IPS DF 4.7 (cell line): ENCODE measurements around the gene DCAF12.
"Not testable (repeated sequence)": the region's sequence is repeated elsewhere in the genome, so short reads cannot be mapped to it uniquely, and the experiment has no call there.

Experiments used
- DNase-seq: peaks from one replicate; pipeline ENCODE4 v3.0.0-alpha.2; 2013; ENCODE audit warnings: low spot score; ENCODE audit errors: extremely low read depth

Gene DCAF12

DNA sequence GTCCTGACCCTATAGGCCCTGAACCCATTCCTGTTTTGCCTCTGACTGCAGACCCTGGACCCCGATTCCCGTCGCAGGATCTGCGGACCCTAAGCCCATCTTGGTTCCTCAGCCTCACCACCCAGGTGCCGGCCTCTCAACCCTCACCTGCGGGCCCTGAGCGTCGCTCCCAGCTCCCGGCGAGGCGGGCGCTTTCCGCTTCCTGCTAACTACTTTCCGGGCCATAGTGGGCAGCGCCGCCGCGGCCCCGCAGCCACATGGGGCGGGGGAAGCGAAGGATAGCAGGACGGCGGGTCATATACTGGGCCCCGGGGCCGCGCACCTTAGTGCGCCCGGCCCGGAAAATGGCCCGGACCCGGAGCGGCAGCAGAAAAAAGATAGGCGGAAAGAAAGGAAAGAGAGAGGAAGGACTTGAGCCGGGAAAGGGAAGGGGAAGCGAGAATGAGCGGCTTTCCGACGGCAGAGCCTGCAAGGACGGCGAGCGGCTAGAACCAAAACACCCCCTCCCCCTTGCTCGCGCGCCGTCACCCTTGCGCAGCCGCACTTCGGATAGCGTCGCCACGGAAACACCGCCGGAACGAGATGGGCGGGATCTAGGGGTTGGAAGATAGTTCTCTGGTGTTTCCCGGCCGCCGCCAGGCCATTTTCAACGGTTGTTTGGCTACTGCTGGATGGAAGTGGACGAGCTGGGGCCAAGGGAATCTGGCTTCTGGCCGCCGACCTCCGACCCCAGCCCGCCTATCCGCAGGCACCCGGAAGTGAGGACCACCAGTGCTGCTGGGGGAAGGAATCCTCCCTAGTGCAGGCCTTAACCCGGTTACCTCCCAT is at the start of gene DCAF12:
Gene DCAF12 (minus strand): TSS at position 492 of the 828 bp plus-strand sequence. CDS start 267 bp downstream, at position 225.
- peak; percentile 51 for DNase-seq

DNA sequence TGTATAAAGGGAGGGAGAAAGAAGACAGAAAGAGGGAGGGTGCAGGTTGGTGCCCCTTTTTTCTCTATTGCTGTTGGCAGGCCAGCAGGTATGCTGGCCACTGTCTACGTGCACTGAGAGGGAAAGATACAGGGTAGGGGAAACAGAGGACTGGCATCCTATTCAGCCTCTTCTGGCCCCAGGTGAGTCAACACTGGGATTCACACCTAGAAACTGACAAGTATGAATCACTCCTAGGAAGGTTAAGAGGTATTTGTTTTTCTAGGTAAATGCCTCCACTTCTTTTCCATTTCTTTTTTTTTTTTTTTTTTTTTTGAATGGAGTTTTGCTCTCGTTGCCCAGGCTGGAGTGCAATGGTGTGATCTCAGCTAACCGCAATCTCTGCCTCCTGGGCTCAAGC is 49.6 kb upstream of the DCAF12 start:
- DNase-seq, result no peak

DNA sequence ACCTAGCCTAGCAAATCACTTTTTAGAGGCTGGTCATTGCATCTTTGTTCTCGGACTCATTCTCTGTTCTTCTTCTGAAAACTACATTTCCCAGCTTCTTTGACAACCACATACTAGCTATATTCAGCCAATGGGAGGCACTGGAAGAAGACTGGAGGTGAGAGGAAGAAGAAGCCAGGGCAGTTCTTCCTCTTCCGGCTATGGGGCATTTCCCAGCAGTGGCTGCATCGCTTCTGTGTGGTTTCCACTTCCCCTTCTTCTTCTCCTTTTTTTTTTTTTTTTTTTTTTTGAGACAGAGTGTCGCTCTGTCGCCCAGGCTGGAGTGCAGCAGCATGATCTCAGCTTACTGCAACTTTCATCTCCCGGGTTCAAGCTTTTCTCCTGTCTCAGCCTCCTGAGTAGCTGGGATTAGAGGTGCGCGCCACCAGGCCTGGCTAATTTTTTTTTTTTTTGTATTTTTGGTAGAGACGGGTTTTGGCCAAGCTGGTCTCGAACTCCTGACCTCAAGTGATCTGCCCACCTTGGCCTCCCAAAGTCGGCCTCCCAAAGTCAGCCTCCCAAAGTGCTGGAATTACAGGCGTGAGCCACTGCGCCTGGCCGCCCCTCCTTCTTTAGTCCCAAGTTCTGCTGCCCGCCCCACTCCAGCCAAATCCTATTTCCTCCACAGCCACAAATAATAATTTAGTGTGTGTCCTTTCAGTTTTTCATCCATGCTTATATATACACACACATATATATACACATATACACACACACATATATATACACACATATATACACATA is 45.4 kb upstream of the DCAF12 start:
- DNase-seq, result no peak

DNA sequence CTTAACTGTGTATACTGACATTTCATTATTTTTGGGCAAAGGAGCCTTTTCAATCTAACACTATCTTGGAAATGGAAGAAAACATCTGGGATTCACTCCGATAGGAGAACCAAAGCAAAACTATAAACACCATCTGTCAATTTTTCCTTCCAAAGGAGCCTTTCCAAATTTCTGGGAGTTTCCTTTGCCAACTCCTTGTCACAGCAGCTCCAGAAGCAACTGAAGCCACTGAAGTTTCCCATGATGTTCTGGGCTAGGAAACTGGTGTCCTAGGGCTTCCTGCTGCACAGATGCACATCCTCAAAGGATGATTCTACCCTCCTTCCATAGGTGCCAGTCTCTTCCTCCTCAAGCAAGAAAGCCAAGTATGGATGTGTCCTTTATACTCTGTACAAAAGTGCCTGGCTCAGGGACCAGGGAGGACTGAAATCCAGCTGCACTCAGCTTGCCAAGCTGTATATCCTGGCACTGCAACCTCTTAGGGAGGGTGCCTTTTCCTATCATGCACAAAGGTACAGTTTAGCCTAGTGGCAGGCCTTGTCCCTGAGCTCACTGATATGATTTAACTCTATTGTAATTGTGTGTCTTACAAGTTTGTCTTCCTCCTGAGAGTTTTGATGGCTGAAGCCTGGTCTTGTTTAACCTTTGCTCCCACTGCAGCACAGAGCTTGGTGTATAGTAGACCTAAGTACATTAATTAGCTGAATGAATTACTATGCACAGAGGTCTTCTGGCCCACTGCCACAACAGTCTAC is 43.9 kb upstream of the DCAF12 start:
- DNase-seq, result no peak

DNA sequence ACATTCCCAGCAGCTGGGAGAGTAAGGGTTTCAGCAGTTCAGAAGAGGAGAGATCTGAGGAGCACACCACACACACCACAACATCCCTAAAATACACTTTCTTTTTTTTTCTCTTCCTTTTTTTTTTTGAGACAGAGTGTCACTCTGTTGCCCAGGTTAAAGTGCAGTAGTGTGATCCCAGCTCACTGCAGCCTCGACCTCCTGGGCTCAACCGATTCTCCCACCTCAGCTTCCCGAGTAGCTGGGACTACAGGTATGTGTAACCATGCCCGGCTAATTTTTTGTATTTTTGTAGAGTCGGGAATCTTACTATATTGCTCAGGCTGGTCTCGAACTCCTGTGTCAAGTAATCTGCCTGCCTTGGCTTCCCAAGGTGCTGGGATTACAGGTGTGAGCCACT is 42.6 kb upstream of the DCAF12 start:
- no peak for DNase-seq

DNA sequence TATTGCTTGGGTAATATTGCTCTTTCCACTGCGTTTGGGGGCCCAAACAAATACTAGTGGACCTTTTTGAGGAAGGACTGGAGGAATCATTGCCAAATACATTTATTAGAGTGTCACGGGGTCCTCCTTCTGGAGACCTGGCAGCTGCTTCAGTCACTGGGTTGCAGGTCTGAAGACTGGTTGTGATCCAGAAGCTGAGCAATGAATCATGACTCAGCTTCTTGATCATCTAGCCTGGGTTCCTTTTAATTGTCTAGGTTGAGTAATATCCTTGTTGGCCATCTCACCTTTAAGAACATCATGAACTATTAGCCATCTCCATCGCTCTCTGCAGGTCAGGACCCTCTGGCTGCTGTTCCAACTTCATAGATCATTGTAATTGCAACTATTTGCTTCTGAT is 36.9 kb upstream of the DCAF12 start:
- no peak for DNase-seq

DNA sequence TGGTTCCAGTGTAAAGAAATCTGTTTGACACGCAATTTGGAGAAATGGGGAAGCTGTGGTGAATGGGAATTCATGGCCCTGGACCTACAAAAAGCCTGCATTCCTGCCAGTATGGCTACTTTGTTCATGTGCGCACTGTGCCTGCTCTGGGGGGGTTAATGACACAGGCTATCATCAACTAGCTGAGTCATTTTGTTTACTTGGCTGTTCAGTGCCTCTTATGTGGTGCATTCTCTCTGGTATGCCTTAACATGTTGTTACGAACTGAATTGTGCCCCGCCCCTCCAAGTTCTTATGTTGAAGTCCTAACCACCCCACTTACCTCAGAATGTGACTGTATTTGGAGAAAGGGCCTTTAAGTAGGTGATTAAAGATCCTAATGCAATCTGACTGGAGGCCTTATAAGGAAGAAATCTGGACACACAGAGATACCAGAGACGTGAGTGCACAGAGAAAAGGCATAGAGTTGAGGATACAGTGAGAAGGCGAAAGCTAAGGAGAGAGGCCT is 31.9 kb upstream of the DCAF12 start:
- no peak for DNase-seq

DNA sequence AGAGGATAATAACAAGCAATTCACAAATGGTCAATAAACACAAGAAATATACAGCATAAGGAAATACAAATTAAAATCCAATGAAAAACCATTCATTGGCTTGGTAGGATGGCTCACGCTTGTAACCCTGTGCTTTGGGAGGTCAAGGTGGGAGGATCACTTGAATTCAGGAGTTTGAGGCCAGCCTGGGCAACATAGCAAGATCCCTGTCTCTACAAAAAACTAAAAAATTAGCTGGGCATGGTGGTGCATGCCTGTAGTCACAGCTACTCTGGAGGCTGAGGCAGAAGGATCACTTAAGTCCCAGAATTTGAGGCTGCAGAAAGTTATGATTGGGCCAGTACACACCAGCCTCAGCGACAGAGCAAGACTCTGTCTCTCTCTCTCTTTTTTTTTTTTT is 31.4 kb upstream of the DCAF12 start:
- no peak for DNase-seq

DNA sequence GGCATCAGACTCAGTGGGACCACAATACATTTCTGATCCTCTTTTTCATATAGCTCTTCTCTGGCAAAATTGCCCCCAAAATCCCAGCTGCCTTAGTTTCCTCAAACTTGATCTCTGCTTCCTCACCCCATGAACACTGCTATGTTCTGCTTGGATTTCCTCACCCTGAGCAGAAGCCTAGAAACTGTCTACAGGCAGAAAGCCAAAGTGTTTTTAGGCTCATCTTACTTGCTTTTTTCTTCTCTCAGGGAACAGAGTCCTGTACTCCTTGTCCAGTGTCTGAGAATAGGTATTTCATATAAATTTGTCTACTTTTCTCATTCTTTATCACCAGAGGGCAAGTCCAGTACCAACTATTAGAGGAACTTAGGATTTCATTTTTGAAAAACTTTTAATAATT is 30.8 kb upstream of the DCAF12 start:
- DNase-seq, result no peak

DNA sequence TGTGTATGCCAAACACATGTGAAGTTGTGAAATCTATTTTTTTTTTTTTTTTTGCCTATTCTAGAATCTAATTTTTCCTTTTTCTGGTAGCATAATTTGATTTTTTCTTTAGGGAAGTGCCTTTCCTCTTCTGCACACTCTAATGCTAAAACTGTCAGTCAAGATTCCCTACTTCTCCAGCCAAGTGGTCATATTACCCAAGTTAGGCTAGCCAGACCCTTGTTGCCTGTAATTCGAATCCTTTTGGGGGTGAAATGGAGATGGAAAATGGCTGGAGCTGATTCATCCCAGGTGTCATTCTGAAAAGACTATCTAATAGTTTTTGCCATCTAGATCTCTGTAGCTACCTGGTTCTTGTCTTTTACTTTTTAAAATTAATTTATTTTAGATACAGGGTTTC is 27.6 kb upstream of the DCAF12 start:
- DNase-seq, result no peak

DNA sequence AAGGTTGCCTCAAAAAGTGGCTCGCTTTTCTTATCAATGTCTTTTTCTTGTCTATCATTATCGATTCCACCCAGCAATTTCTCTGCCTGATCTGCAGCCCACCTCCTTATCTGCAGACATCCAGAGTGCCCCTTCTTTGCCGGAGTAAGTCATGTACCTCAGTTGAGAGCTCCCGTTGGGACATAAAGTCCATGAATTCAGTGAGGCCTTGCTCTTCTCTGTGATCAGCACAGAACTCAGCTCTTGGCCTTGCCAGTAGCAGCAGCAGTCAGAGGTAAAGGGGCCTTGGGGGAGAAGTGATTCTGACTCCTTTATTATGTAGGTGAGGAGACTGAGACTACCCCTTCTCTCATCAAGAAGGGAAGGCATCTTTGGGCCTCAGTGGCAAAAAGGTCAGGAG is 24.9 kb upstream of the DCAF12 start:
- no peak for DNase-seq

DNA sequence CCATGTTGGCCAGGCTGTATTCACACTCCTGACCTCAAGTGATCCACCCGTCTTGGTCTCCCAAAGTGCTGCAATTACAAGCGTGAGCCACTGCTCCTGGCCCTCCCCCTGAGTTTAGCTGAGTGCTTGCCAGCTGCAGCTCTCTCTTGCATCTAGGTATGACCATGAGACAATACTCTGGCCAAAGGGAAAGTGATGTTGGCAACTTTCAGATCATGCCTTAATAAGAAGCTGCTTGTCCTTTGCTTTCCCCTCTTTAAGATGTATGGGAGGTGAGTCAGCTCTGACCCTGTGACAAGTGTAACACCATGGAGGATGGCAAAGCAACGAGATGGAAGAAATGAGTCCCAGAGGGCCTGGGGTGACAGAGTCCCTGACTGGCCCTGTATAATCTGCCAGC is 18.7 kb upstream of the DCAF12 start:
- DNase-seq, result no peak

DNA sequence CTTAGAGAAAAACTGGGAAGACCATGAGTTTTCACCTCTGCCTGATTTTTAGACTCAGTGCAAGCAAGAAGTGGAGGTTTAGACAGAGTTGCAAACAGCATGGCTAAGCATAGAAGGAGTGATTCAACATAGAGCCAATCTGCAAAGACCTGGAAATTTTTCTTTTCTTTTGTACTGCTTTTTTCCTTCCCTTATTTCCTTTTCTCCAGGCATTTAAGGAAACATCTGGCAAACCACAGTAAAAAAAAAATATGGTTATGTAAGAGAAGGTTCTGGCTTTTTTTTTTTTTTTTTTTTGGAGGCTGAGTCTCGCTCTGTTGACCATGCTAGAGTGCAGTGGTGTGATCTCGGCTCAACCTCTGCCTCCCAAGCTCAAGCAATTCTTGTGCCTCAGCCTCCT is 16.6 kb upstream of the DCAF12 start:
- no peak for DNase-seq

DNA sequence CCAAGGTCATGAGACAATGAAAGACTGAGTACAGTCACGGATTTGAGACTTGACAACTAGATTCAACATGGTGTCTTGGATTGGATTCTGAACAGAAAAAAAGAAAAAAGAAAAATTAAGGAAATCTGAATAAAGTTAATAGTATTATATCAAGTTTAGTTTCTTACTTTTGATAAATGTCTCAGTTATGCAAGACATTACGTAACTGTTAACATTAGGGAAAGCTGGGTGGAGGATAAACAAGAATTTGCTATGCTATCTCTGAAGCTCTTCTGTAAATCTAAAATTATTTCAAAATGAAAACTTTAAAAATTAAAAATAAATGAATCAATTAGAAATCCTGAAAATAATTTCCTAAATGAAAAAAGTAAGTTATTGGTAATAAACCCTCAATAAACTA is 14.4 kb upstream of the DCAF12 start:
- DNase-seq, result no peak

DNA sequence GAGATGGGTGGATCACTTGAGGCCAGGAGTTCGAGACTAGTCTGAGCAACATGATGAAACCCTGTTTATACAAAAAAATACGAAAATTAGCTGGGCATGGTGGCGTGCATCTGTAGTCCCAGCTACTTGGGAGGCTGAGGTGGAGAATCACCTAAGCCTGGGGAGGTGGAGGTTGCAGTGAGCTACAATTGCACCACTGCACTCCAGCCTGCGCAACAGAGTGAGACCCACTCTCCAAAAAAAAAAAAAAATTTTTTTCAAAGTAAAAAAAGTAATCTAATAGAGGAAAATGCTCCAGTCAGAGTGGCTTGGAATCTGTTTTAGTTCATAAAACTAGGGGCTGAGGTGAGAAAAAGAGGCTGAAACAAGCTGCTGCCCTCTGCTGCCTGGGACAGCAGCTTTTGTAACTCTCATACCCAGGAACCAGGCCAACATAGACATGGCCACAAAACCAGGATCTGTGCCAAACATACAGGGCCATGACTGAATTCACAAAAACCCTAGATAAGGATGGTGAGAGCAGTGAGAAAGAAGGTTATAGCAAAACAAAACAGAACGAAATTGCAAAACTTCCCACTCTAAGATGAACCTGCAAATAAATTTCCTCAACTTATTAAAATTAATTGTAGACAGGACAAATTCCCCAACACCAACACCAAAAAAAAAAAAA is 13.1 kb upstream of the DCAF12 start:
- DNase-seq, result no peak

DNA sequence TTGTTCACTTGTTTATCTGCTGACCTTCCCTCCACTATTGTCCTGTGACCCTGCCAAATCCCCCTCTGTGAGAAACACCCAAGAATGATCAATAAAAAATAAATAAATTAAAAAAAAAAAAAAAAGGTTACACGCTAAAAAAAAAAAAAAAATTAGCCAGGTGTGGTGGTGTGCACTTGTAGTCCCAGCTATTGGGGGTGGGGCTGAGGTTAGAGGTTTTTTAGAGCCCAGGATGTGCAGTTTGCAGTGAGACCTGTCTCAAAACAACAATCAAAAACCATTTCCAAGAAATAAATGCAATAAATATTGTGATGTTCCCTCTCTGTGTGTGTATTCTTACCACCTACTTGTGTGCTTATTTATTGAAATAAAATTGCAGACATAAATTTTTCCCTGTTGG is 12.1 kb upstream of the DCAF12 start:
- DNase-seq, result not testable (repeated sequence)

DNA sequence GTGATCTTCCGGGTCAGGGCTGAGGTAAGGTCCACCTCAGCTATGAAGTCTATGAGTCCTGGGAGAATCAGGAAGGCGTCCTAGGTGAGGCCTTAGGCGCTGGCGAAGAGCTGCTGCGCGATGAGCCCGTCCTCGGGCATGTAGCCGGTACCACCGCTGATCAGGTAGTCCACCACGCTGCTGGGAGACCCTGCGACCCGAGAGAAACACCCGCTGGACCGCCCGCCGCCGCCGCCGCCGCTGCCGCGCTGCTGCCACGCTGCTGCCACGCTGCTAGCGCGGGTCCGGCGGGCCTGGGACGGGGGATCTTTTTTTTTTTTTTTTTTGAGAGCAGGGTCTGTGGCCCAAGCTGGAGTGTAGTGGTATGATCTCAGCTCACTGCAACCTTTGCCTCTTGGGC is 8.0 kb upstream of the DCAF12 start:
- DNase-seq, result no peak

DNA sequence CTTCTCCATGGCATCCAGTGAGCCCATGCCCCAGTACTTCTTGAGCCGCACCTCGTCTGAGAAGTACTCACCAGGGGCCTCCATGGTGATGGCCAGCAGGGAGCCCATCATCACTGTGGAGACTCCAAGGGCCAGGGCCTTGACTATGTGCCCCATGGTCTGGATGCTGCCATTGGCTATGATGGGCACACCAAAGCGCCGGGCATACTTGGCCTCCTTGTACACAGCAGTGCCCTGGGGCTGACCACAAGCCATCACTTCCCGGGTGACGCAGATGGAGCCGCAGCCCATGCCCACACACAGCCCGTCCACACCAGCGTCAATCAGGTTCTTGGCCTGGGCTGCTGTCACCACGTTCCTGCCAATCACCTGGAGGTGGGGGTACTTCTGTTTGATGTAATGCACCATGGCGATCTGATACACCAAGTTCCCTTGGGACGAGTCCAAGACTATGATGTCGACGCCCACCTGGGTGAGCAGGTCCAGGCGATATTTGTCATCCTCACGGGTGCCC is 7.0 kb upstream of the DCAF12 start:
- no peak for DNase-seq

DNA sequence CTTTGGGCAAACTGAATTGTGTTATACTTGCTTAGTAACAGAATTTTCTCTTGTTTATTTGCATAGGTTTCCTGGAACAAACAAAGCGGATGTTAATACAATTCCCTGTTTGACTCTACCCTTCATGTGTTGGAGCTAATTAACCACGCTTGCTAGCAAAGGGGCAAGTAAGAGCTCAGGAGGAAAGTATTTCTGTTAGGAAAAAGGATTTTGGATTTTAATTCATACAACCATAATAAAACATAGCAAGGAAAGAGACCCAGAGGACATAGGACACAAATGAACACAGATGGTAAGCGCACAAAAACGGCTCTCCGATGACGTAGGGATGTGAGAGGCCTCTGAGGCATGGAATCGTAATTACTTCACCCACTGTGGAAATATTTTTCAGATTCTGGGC is 5.1 kb upstream of the DCAF12 start:
- no peak for DNase-seq

DNA sequence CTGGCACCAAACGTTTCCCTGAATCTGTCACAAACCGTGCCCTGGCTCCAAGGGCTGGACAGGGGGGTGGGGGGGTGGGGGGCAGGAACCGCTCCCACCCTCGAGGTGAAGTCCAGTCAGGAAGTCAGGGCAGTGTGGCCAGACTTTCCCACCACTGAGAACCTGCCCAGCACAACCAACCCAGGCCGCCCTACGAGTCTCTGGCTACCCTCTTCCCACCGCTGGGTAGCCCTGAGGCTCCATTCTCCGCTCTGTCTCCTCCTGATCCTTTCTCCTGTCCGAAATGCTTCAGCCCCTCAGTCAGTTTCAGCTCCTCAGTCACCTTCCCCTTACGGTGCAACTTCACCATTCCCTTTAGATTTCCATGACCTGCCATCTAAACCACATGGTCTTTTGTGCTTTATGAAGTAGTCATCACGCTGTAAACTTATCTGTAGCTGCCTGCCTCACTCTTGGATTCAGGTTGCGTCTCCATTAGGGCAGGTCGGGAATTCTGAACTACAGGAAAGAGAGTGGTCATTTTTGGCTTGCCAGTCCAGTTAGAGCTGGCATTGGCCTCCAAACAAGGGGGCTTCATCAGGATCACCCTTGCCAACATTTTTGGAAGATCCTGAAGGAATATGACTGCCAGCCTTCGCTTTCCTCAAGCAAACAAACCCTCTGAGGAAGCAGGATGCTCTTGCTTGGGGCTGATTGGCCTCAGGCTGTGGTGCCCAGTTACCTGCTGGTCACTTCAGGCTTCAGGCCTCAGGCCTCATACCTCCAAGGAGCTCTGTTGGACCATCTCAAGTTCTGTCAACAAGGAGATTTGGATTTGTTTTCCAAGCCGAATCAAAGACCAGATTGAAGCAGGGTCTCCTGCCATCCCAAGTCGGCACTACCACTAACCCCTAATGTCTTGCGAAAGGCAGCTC is 794 bp upstream of the DCAF12 start:
- no peak for DNase-seq
